B cell (primary cell): ENCODE measurements around the gene METTL23. TPM values are rescaled to one million over a fixed set of nuclear protein-coding genes. Genes with fewer than 3 reads are reported as not detected.

Experiments used
- ATAC-seq: fragments of 200-7000 bp; cut with Tn5 transposase; one replicate; pipeline ENCODE4 v1.10.0; 2021; ENCODE audit warnings: low read depth, mild to moderate bottlenecking, moderate number of reproducible peaks, moderate library complexity
- CTCF ChIA-PET: fragments of 350-600 bp; sonication (Branson Sonifier 250); formaldehyde crosslinking; loops from one replicate; lab custom pipeline; 2021; ENCODE audit warnings: antibody characterized with exemption, inconsistent platforms; lab: Charles Lee
- POLR2A ChIA-PET: fragments of 350-600 bp; sonication (Branson Sonifier 250); formaldehyde crosslinking; loops from one replicate; lab custom pipeline; 2021; ENCODE audit warnings: antibody characterized with exemption; lab: Charles Lee
- DNase-seq: peaks from one replicate; pipeline ENCODE4 v3.0.0; 2013
- H2AFZ ChIP-seq: 2 replicates; pipeline ENCODE4 v1.6.1; 2012; ENCODE audit warnings: mild to moderate bottlenecking, low read depth, low read length; ENCODE audit not compliant: insufficient read depth, poor library complexity, severe bottlenecking
- H3K27ac ChIP-seq, 2 donors: 1 replicate in 1 of 2; 2 replicates in 1 of 2; pipeline ENCODE4 v1.5.1; 2012 to 2013; ENCODE audit warnings: low read length in 2 of 2, mild to moderate bottlenecking in 2 of 2, moderate library complexity in 1 of 2
- H3K27me3 ChIP-seq, 4 experiments: fragments of 200-600 bp in 1 of 4; sonication (generic) in 1 of 4; replicated peaks in 1 of 4; 1 replicate in 2 of 4; 2 replicates in 2 of 4; pipeline versions ENCODE4 v1.6.1 to v1.7.0; 2013 to 2016; ENCODE audit warnings: low read length in 3 of 4, mild to moderate bottlenecking in 2 of 4, mixed read lengths in 1 of 4, moderate library complexity in 1 of 4; ENCODE audit not compliant: insufficient read depth in 4 of 4, control insufficient read depth in 3 of 4; ENCODE audit errors: control extremely low read depth in 1 of 4
- H3K36me3 ChIP-seq, 2 experiments: replicated peaks in 1 of 2; 1 replicate in 1 of 2; 2 replicates in 1 of 2; pipeline versions ENCODE4 v1.6.1 to v1.7.1; 2013; ENCODE audit warnings: low read length in 1 of 2; ENCODE audit not compliant: insufficient read depth in 2 of 2, control insufficient read depth in 1 of 2; ENCODE audit errors: control extremely low read depth in 1 of 2, extremely low read depth in 1 of 2
- H3K4me1 ChIP-seq, 2 donors: fragments of 200-600 bp in 1 of 2; sonication (generic) in 1 of 2; 1 replicate in 1 of 2; 2 replicates in 1 of 2; pipeline versions ENCODE4 v1.5.1 to v1.6.1; 2013 to 2017; ENCODE audit warnings: low read length in 2 of 2; ENCODE audit not compliant: control insufficient read depth in 2 of 2, insufficient read depth in 2 of 2
- H3K4me2 ChIP-seq: replicated peaks from 2 replicates; pipeline ENCODE3; 2012; ENCODE audit warnings: mild to moderate bottlenecking, low read depth, low read length; ENCODE audit not compliant: poor library complexity, severe bottlenecking
- H3K4me3 ChIP-seq, 5 experiments: fragments of 200-600 bp in 1 of 5; sonication (generic) in 1 of 5; 1 replicate in 3 of 5; 2 replicates in 2 of 5; pipeline versions ENCODE4 v1.5.1 to v1.7.0; 2011 to 2016; ENCODE audit warnings: low read length in 4 of 5, mild to moderate bottlenecking in 4 of 5, low read depth in 2 of 5, control low read depth in 1 of 5, moderate library complexity in 1 of 5; ENCODE audit not compliant: insufficient read depth in 1 of 5; ENCODE audit errors: control extremely low read depth in 1 of 5, extremely low read depth in 1 of 5
- H3K79me2 ChIP-seq: fragments of 200-600 bp; sonication (generic); one replicate; pipeline ENCODE4 v1.6.0; 2016; ENCODE audit warnings: low read length; ENCODE audit not compliant: control insufficient read depth, insufficient read depth
- H3K9ac ChIP-seq: fragments of 200-600 bp; sonication (generic); 2 replicates; pipeline ENCODE4 v1.6.1; 2017; ENCODE audit warnings: mild to moderate bottlenecking, low read length, moderate library complexity
- H3K9me3 ChIP-seq, 3 donors: one replicate each; pipeline versions ENCODE4 v1.6.1 to v1.7.1; 2013; ENCODE audit warnings: low read length in 2 of 3; ENCODE audit not compliant: control insufficient read depth in 2 of 3, insufficient read depth in 1 of 3; ENCODE audit errors: control extremely low read depth in 1 of 3
- H4K20me1 ChIP-seq: 2 replicates; pipeline ENCODE4 v1.6.0; 2012; ENCODE audit warnings: mild to moderate bottlenecking, low read length; ENCODE audit not compliant: insufficient read depth, control insufficient read depth, poor library complexity, severe bottlenecking
- H3K27ac Mint-ChIP-seq: one replicate; pipeline ENCODE4 v1.8.0; 2021; ENCODE audit warnings: mixed read lengths
- H3K27me3 Mint-ChIP-seq: one replicate; pipeline ENCODE4 v1.8.0; 2021; ENCODE audit warnings: mixed read lengths
- H3K4me1 Mint-ChIP-seq: one replicate; pipeline ENCODE4 v1.8.0; 2021; ENCODE audit warnings: mixed read lengths
- H3K4me3 Mint-ChIP-seq: one replicate; pipeline ENCODE4 v1.8.0; 2021; ENCODE audit warnings: mixed read lengths
- H3K9me3 Mint-ChIP-seq: one replicate; pipeline ENCODE4 v1.8.0; 2022; ENCODE audit warnings: mixed read lengths; ENCODE audit not compliant: insufficient read depth
- CTCF ChIP-seq: fragments of 200-600 bp; IDR thresholded peaks from one replicate; pipeline ENCODE4 v1.8.0; 2022; ENCODE audit warnings: antibody characterized with exemption, mild to moderate bottlenecking
- EZH2 ChIP-seq: IDR thresholded peaks from 2 replicates; pipeline ENCODE4 v1.6.1; 2012; ENCODE audit warnings: borderline replicate concordance, low read depth, mild to moderate bottlenecking, moderate library complexity, low read length; ENCODE audit not compliant: insufficient read depth, poor library complexity, severe bottlenecking
- WGBS: methylation state at CpG from one replicate; pipeline ENCODE4 v1.1.5; 2013; ENCODE audit warnings: missing lambda C conversion rate; ENCODE audit not compliant: insufficient coverage; 5-methylcytosine and 5-hydroxymethylcytosine counted together
- intact Hi-C: fragments of 100-400 bp; cut with micrococcal nuclease; formaldehyde crosslinking; loops from one replicate; pipeline ENCODE4 v1.10.0; 2022
- polyA plus RNA-seq: library from polyadenylated mRNA; depleted of rRNA; stranded (reverse); fragments of >200 nt; gene quantifications from 2 replicates; pipeline ENCODE4 v1.2.3, GENCODE V29; 2012
- total RNA-seq, 2 donors: library from RNA; stranded (reverse); fragments of 120-200 nt in 1 of 2; gene quantifications; 1 replicate in 1 of 2; 2 replicates in 1 of 2; pipeline versions ENCODE4 v1.2.3 to v1.2.4, GENCODE V29; 2013 to 2022

Gene METTL23
- total and polyA plus RNA-seq, 2 donors (not counting 1 experiment from before 2014, with no cell fraction given), result 64.0 to 68.1 TPM

- peaks cover 4% of the 10 kb centered on the region for H3K4me1 Mint-ChIP-seq
- Histone ChIP-seq H3K27ac (no peak overlapping the region), H3K9ac (no peak overlapping the region), H4K20me1 (no peaks in the 10 kb centered on the region), H3K9me3 (peaks cover 0 to 3% (median 2%) of the 10 kb centered on the region in 3 donors), H2AFZ (no peak overlapping the region), H3K4me3 (no peak overlapping the region), H3K79me2 (no peaks in the 10 kb centered on the region), H3K4me1 (no peaks in the 10 kb centered on the region), H3K4me2 (no peak overlapping the region), H3K36me3 (peaks cover 4 to 57% of the 10 kb centered on the region in 2 experiments), H3K27me3 (no peaks in the 10 kb centered on the region)
- DNase-seq (no peak), ATAC-seq (no peak)
- TF ChIP-seq CTCF (no peak), EZH2 (no peak)
- 100% methylated on average over 6 of the region's 6 CpGs for WGBS
- CTCF ChIA-PET, result interaction anchor here (1.1 kb wide), 1 partner anchor 26 kb away, joined by 3 read pairs; no protein-coding TSS in a partner anchor
- H3K4me3 Mint-ChIP-seq, result no peak overlapping the region
- POLR2A ChIA-PET, result no interaction called here
- no peak overlapping the region for H3K27ac Mint-ChIP-seq
- H3K9me3 Mint-ChIP-seq, result no peaks in the 10 kb centered on the region
- no peaks in the 10 kb centered on the region for H3K27me3 Mint-ChIP-seq
- intact Hi-C loops, result no loop called here
Measured at GRCh38 chr17:76772842-76773525, 46.3 kb downstream of the METTL23 start.

GRCh38 chr17:76775021-76775600, 48.5 kb downstream of the METTL23 start:
- CTCF ChIA-PET, result no interaction called here
- Histone ChIP-seq H3K27me3 (no peaks in the 10 kb centered on the region), H4K20me1 (no peaks in the 10 kb centered on the region), H3K36me3 (peaks cover 8 to 52% of the 10 kb centered on the region in 2 experiments), H3K9ac (no peak overlapping the region), H3K4me2 (no peak overlapping the region), H3K27ac (no peak overlapping the region), H3K4me3 (no peak overlapping the region), H2AFZ (no peak overlapping the region), H3K4me1 (no peaks in the 10 kb centered on the region), H3K9me3 (no peaks in the 10 kb centered on the region), H3K79me2 (no peaks in the 10 kb centered on the region)
- no peak overlapping the region for H3K27ac Mint-ChIP-seq
- TF ChIP-seq EZH2, result no peak
- TF ChIP-seq CTCF, result no peak
- intact Hi-C loops, result no loop called here
- POLR2A ChIA-PET, result no interaction called here
- no peaks in the 10 kb centered on the region for H3K27me3 Mint-ChIP-seq
- DNase-seq (no peak), ATAC-seq (no peak)
- H3K9me3 Mint-ChIP-seq, result no peaks in the 10 kb centered on the region
- no peak overlapping the region for H3K4me3 Mint-ChIP-seq
- peaks cover 4% of the 10 kb centered on the region for H3K4me1 Mint-ChIP-seq
- WGBS, result 95% methylated on average over 7 of the region's 10 CpGs
